Loucy (cell line): Measurements from ENCODE around the gene PTCD1.
"Not testable (repeated sequence)": the region's sequence is repeated elsewhere in the genome, so short reads cannot be mapped to it uniquely, and the experiment has no call there.

Source experiments
- EZH2phosphoT487 ChIP-seq: fragments of 200-600 bp; IDR thresholded peaks from 2 replicates; pipeline ENCODE4 v1.6.1; 2018; ENCODE audit warnings: antibody characterized with exemption, mild to moderate bottlenecking, moderate library complexity, borderline replicate concordance
- TF ChIP-seq, protein P1 (sequence below): fragments of 200-600 bp; sonication (generic); conservative IDR thresholded peaks from 2 replicates; pipeline ENCODE4 v1.5.1; 2014; ENCODE audit warnings: mild to moderate bottlenecking, antibody characterized with exemption, low read length

DNA sequence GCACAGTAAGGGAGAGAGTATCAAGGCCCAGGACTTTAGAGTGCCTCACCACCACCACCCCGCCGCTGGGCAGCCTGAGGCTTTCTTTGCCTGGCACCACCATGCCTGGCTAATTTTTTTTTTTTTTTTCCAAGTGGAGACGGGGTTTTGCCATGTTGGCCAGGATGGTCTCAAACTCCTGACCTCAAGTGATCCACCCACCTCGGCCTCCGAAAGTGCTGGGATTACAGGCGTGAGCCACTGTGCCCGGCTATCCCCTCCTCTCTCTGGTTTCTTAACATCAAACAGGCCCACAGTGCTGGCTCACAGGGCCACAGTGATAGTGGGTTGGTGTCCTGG lies 58.9 kb downstream of the PTCD1 start:
- TF ChIP-seq EZH2phosphoT487, result not testable (repeated sequence)
- TF ChIP-seq, protein P1, sequence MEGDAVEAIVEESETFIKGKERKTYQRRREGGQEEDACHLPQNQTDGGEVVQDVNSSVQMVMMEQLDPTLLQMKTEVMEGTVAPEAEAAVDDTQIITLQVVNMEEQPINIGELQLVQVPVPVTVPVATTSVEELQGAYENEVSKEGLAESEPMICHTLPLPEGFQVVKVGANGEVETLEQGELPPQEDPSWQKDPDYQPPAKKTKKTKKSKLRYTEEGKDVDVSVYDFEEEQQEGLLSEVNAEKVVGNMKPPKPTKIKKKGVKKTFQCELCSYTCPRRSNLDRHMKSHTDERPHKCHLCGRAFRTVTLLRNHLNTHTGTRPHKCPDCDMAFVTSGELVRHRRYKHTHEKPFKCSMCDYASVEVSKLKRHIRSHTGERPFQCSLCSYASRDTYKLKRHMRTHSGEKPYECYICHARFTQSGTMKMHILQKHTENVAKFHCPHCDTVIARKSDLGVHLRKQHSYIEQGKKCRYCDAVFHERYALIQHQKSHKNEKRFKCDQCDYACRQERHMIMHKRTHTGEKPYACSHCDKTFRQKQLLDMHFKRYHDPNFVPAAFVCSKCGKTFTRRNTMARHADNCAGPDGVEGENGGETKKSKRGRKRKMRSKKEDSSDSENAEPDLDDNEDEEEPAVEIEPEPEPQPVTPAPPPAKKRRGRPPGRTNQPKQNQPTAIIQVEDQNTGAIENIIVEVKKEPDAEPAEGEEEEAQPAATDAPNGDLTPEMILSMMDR, result not testable (repeated sequence)
